CD8-positive, alpha-beta memory T cell (primary cell): Measurements from ENCODE around the gene PRR36. TPM values are rescaled to one million over a fixed set of nuclear protein-coding genes. Genes with fewer than 3 reads are reported as not detected.
A peak's percentile ranks its signal among the peaks of the same experiment; 100 is the strongest.
"Not testable (repeated sequence)": the region's sequence is repeated elsewhere in the genome, so short reads cannot be mapped to it uniquely, and the experiment has no call there.

ENCODE experiments used
- CTCF ChIA-PET: fragments of 350-600 bp; sonication (Branson Sonifier 250); formaldehyde crosslinking; loops from one replicate; lab custom pipeline; 2021; ENCODE audit warnings: antibody characterized with exemption; lab: Charles Lee
- POLR2A ChIA-PET: fragments of 350-600 bp; sonication (Branson Sonifier 250); formaldehyde crosslinking; loops from one replicate; lab custom pipeline; 2021; ENCODE audit warnings: antibody characterized with exemption; lab: Charles Lee
- DNase-seq, 5 donors: peaks; one replicate each; pipeline versions ENCODE4 v3.0.0 to v3.0.0-alpha.2; 2020 to 2022; ENCODE audit warnings: mixed read lengths in 1 of 5
- H3K27ac ChIP-seq: one replicate; pipeline ENCODE4 v1.7.0; 2013; ENCODE audit warnings: low read depth, mild to moderate bottlenecking, low read length, moderate library complexity
- H3K27me3 ChIP-seq: 2 replicates; pipeline ENCODE4 v1.7.0; 2013; ENCODE audit warnings: low read length, mild to moderate bottlenecking; ENCODE audit not compliant: insufficient read depth, poor library complexity, severe bottlenecking
- H3K36me3 ChIP-seq: 2 replicates; pipeline ENCODE4 v1.7.0; 2013; ENCODE audit warnings: mild to moderate bottlenecking, low read length, moderate library complexity; ENCODE audit not compliant: insufficient read depth
- H3K4me1 ChIP-seq: 2 replicates; pipeline ENCODE4 v1.7.0; 2013; ENCODE audit warnings: mild to moderate bottlenecking, low read length, moderate library complexity; ENCODE audit not compliant: insufficient read depth
- H3K4me3 ChIP-seq: 2 replicates; pipeline ENCODE4 v1.7.0; 2013; ENCODE audit warnings: mild to moderate bottlenecking, low read length
- H3K9me3 ChIP-seq: 2 replicates; pipeline ENCODE4 v1.7.0; 2013; ENCODE audit warnings: mild to moderate bottlenecking, low read length
- H3K27ac Mint-ChIP-seq, 8 donors: one replicate each; pipeline ENCODE4 v1.8.0; 2020 to 2021; ENCODE audit warnings: mixed read lengths in 8 of 8, mild to moderate bottlenecking in 6 of 8, inconsistent platforms in 3 of 8, moderate library complexity in 3 of 8
- H3K27me3 Mint-ChIP-seq, 2 donors: one replicate each; pipeline ENCODE4 v1.8.0; 2020 to 2021; ENCODE audit warnings: mixed read lengths in 2 of 2, mild to moderate bottlenecking in 1 of 2, moderate library complexity in 1 of 2
- H3K36me3 Mint-ChIP-seq, 3 donors: one replicate each; pipeline ENCODE4 v1.8.0; 2020 to 2021; ENCODE audit warnings: mixed read lengths in 3 of 3, inconsistent platforms in 1 of 3, mild to moderate bottlenecking in 1 of 3
- H3K4me1 Mint-ChIP-seq, 3 donors: one replicate each; pipeline ENCODE4 v1.8.0; 2020 to 2021; ENCODE audit warnings: mixed read lengths in 3 of 3, inconsistent platforms in 1 of 3, mild to moderate bottlenecking in 1 of 3
- H3K4me3 Mint-ChIP-seq, 7 donors: one replicate each; pipeline ENCODE4 v1.8.0; 2020 to 2021; ENCODE audit warnings: mixed read lengths in 7 of 7, mild to moderate bottlenecking in 6 of 7, moderate library complexity in 4 of 7, inconsistent platforms in 2 of 7
- H3K9me3 Mint-ChIP-seq, 5 donors: one replicate each; pipeline ENCODE4 v1.8.0; 2020 to 2022; ENCODE audit warnings: mixed read lengths in 5 of 5, mild to moderate bottlenecking in 3 of 5, moderate library complexity in 2 of 5, inconsistent platforms in 1 of 5
- polyA plus RNA-seq: library from polyadenylated mRNA; unstranded; fragments of 300-500 nt; fragmentation: Illumina TruSeq; gene quantifications from one replicate; pipeline ENCODE4 v1.2.3, GENCODE V29; 2021
- total RNA-seq, 2 experiments: library from RNA; stranded (reverse); gene quantifications; one replicate each; pipeline ENCODE4 v1.2.3, GENCODE V29; 2021

Gene PRR36
- total and polyA plus RNA-seq, 3 experiments from 2014 or later = not detected

GRCh38 chr19:7919610-7920518, 45.7 kb upstream of the PRR36 start, which contains the start of gene SNAPC2:
Gene SNAPC2, plus strand, starts transcription at chr19:7920338. Its CDS starts 29 bp downstream, at chr19:7920367.
- Mint-ChIP-seq H3K36me3 (peaks cover 0 to 13% (median 0%) of the 10 kb centered on the region in 3 donors), H3K9me3 (no peaks in the 10 kb centered on the region), H3K27ac (peak within 1 kb of the TSS; percentile 85 to 97 (median 92)), H3K4me3 (peak within 1 kb of the TSS; percentile 84 to 95 (median 86)), H3K27me3 (peaks cover 25 to 29% of the 10 kb centered on the region in 2 donors), H3K4me1 (peaks cover 26 to 63% (median 32%) of the 10 kb centered on the region in 3 donors)
- H3K27ac ChIP-seq = peak within 1 kb of the TSS; percentile 68
- peak within 1 kb of the TSS; percentile 81 for H3K4me3 ChIP-seq
- no peaks in the 10 kb centered on the region for H3K36me3 ChIP-seq
- CTCF ChIA-PET = interaction anchor here (1.1 to 8.3 kb wide), 11 partner anchors 8 to 1148 kb away, joined by 3 to 41 read pairs (median 3); partner anchors contain the start of genes MAP2K7 and TIMM44
- DNase-seq = peak; percentile 93 to 98 (median 97)
- H3K4me1 ChIP-seq = peaks cover 39% of the 10 kb centered on the region
- H3K27me3 ChIP-seq = peaks cover 18% of the 10 kb centered on the region
- no peaks in the 10 kb centered on the region for H3K9me3 ChIP-seq
- POLR2A ChIA-PET = interaction anchor here (0.6 to 3.0 kb wide), 10 partner anchors 8 to 575 kb away, joined by 3 to 42 read pairs (median 5); partner anchors contain the start of genes MAP2K7 and TIMM44

- no peaks in the 10 kb centered on the region for H3K9me3 Mint-ChIP-seq
- no peak for DNase-seq
- H3K4me1 Mint-ChIP-seq = peaks cover 26 to 58% (median 30%) of the 10 kb centered on the region in 3 donors
- H3K4me3 ChIP-seq = no peak overlapping the region
- ChIA-PET CTCF (interaction anchor here (0.6 to 8.3 kb wide), 7 partner anchors 11 to 418 kb away, joined by 3 to 41 read pairs (median 4); partner anchors contain the start of genes MAP2K7 and TIMM44), POLR2A (interaction anchor here (0.6 to 3.0 kb wide), 8 partner anchors 10 to 574 kb away, joined by 3 to 42 read pairs (median 6); partner anchors contain the start of genes ELAVL1, MAP2K7 and TIMM44)
- H3K27ac Mint-ChIP-seq = peak overlapping the region in 3 of 8 donors; percentile 17 to 94 (median 75)
- peaks cover 29% of the 10 kb centered on the region in 2 donors for H3K27me3 Mint-ChIP-seq
- H3K27me3 ChIP-seq = peaks cover 18% of the 10 kb centered on the region
- H3K4me3 Mint-ChIP-seq = peak overlapping the region in 6 of 7 donors; percentile 19 to 86 (median 80)
- peaks cover 37% of the 10 kb centered on the region for H3K4me1 ChIP-seq
- no peaks in the 10 kb centered on the region for H3K9me3 ChIP-seq
- no peaks in the 10 kb centered on the region for H3K36me3 ChIP-seq
- H3K36me3 Mint-ChIP-seq = peaks cover 0 to 13% (median 0%) of the 10 kb centered on the region in 3 donors
- H3K27ac ChIP-seq = peak overlapping the region; percentile 20
Observed at GRCh38 chr19:7918615-7919421, 44.6 kb upstream of the PRR36 start.

- Mint-ChIP-seq H3K36me3 (peaks cover 0 to 15% (median 0%) of the 10 kb centered on the region in 3 donors), H3K27me3 (peaks cover 29% of the 10 kb centered on the region in 2 donors)
- H3K27ac ChIP-seq = not testable (repeated sequence)
Observed at GRCh38 chr19:7918062-7918614, 43.9 kb upstream of the PRR36 start.

GRCh38 chr19:7917267-7918061, 43.3 kb upstream of the PRR36 start:
- Histone ChIP-seq H3K9me3 (no peaks in the 10 kb centered on the region), H3K27ac (no peak overlapping the region), H3K4me1 (peaks cover 37% of the 10 kb centered on the region), H3K4me3 (peak overlapping the region; percentile 22), H3K27me3 (peaks cover 18% of the 10 kb centered on the region), H3K36me3 (no peaks in the 10 kb centered on the region)
- peaks cover 3 to 16% (median 3%) of the 10 kb centered on the region in 3 donors for H3K36me3 Mint-ChIP-seq
- peak; percentile 43 to 72 (median 48) for DNase-seq
- peak overlapping the region; percentile 77 to 91 (median 81) for H3K4me3 Mint-ChIP-seq
- ChIA-PET POLR2A (interaction anchor here (0.6 to 3.0 kb wide), 5 partner anchors 8 to 88 kb away, joined by 3 to 11 read pairs (median 4); partner anchors contain the start of genes ELAVL1 and MAP2K7), CTCF (interaction anchor here (1.0 to 8.3 kb wide), 7 partner anchors 9 to 237 kb away, joined by 3 to 41 read pairs (median 4); partner anchors contain the start of genes MAP2K7, TIMM44 and TRAPPC5)
- H3K4me1 Mint-ChIP-seq = peaks cover 26 to 54% (median 28%) of the 10 kb centered on the region in 3 donors
- H3K27me3 Mint-ChIP-seq = peaks cover 29% of the 10 kb centered on the region in 2 donors
- H3K27ac Mint-ChIP-seq = peak overlapping the region in 7 of 8 donors; percentile 36 to 94 (median 73)
- H3K9me3 Mint-ChIP-seq = no peaks in the 10 kb centered on the region

More at GRCh38 chr19:7918062-7918614, 43.9 kb upstream of the PRR36 start:
- H3K9me3 ChIP-seq, H3K9me3 Mint-ChIP-seq, H3K36me3 ChIP-seq, H3K4me3 ChIP-seq, DNase-seq: not testable (repeated sequence)
- peak overlapping the region in 7 of 8 donors; percentile 17 to 94 (median 54) for H3K27ac Mint-ChIP-seq
- peaks cover 18% of the 10 kb centered on the region for H3K27me3 ChIP-seq
- peak overlapping the region; percentile 44 to 85 (median 71) for H3K4me3 Mint-ChIP-seq
- peaks cover 37% of the 10 kb centered on the region for H3K4me1 ChIP-seq
- peaks cover 26 to 55% (median 30%) of the 10 kb centered on the region in 3 donors for H3K4me1 Mint-ChIP-seq
- CTCF ChIA-PET = interaction anchor here (0.6 to 8.3 kb wide), 7 partner anchors 10 to 419 kb away, joined by 3 to 41 read pairs (median 4); partner anchors contain the start of genes MAP2K7 and TIMM44
- POLR2A ChIA-PET = interaction anchor here (0.6 to 3.0 kb wide), 5 partner anchors 9 to 87 kb away, joined by 3 to 11 read pairs (median 4); partner anchors contain the start of genes ELAVL1 and MAP2K7

- peaks cover 3 to 14% (median 5%) of the 10 kb centered on the region in 3 donors for H3K36me3 Mint-ChIP-seq
- H3K4me3 ChIP-seq = peak overlapping the region; percentile 22
Observed at GRCh38 chr19:7916955-7917266, 42.7 kb upstream of the PRR36 start.

More at GRCh38 chr19:7916955-7917266, 42.7 kb upstream of the PRR36 start:
- no peak overlapping the region for H3K27ac ChIP-seq
- DNase-seq = no peak
- POLR2A ChIA-PET = interaction anchor here (1.5 to 3.0 kb wide), 2 partner anchors 13 to 89 kb away, joined by 5 to 11 read pairs; partner anchors contain the start of genes ELAVL1 and MAP2K7
- Mint-ChIP-seq H3K4me3 (peak overlapping the region; percentile 77 to 91 (median 81)), H3K4me1 (peaks cover 26 to 49% (median 27%) of the 10 kb centered on the region in 3 donors), H3K27me3 (peaks cover 29% of the 10 kb centered on the region in 2 donors), H3K27ac (peak overlapping the region in 6 of 8 donors; percentile 36 to 81 (median 70)), H3K9me3 (no peaks in the 10 kb centered on the region)
- no peaks in the 10 kb centered on the region for H3K9me3 ChIP-seq
- CTCF ChIA-PET = interaction anchor here (1.6 to 8.3 kb wide), 4 partner anchors 9 to 236 kb away, joined by 3 to 41 read pairs (median 22); partner anchors contain the start of genes TIMM44 and TRAPPC5
- H3K36me3 ChIP-seq = no peaks in the 10 kb centered on the region
- H3K27me3 ChIP-seq = peaks cover 18% of the 10 kb centered on the region
- peaks cover 35% of the 10 kb centered on the region for H3K4me1 ChIP-seq
